RWPE1 (cell line): ENCODE data around the gene CACNA2D3.

ENCODE experiments used
- CTCF ChIA-PET: fragments of 350-600 bp; sonication (Branson Sonifier 250); formaldehyde crosslinking; extraction: SDS; loops from one replicate; lab custom pipeline; 2021; lab: Yijun Ruan, JAX
- POLR2A ChIA-PET: fragments of 400-600 bp; formaldehyde crosslinking; extraction: SDS; loops from one replicate; lab custom pipeline; 2020; ENCODE audit warnings: antibody characterized with exemption; ENCODE audit not compliant: low non-redundant PET; lab: Yijun Ruan, JAX
- DNase-seq: peaks from one replicate; pipeline ENCODE4 v3.0.0; 2012; ENCODE audit warnings: low spot score
- H3K27ac ChIP-seq: fragments of 450-650 bp; 2 replicates; pipeline ENCODE4 v1.5.1; 2017
- CTCF ChIP-seq: fragments of 450-650 bp; conservative IDR thresholded peaks from 2 replicates; pipeline ENCODE4 v1.5.1; 2017; ENCODE audit warnings: low read depth, mild to moderate bottlenecking

The CACNA2D3 gene

GRCh38 chr3:54873059-54874010 lies 751.0 kb downstream of the CACNA2D3 start:
- no peak for TF ChIP-seq CTCF
- H3K27ac ChIP-seq = no peak overlapping the region
- no peak for DNase-seq
- ChIA-PET CTCF (interaction anchor here (0.6 kb wide), 1 partner anchor 849 kb away, joined by 3 read pairs; no protein-coding TSS in a partner anchor), POLR2A (no interaction called here)

- POLR2A ChIA-PET = no interaction called here
- CTCF ChIA-PET = interaction anchor here (0.6 kb wide), 1 partner anchor 125 kb away, joined by 4 read pairs; no protein-coding TSS in a partner anchor
- H3K27ac ChIP-seq = no peak overlapping the region
- no peak for DNase-seq
- no peak for TF ChIP-seq CTCF
Measured at GRCh38 chr3:54874816-54875556, 752.6 kb downstream of the CACNA2D3 start.

GRCh38 chr3:54875596-54876268 lies 753.4 kb downstream of the CACNA2D3 start:
- CTCF ChIA-PET = no interaction called here
- DNase-seq = no peak
- POLR2A ChIA-PET = no interaction called here
- H3K27ac ChIP-seq = no peak overlapping the region
- no peak for TF ChIP-seq CTCF

- POLR2A ChIA-PET = no interaction called here
- no peak for TF ChIP-seq CTCF
- DNase-seq = no peak
- H3K27ac ChIP-seq = no peak overlapping the region
- CTCF ChIA-PET = no interaction called here
Measured at GRCh38 chr3:54876694-54877093, 754.3 kb downstream of the CACNA2D3 start.

GRCh38 chr3:54877730-54878129 lies 755.4 kb downstream of the CACNA2D3 start:
- no peak overlapping the region for H3K27ac ChIP-seq
- ChIA-PET CTCF (no interaction called here), POLR2A (no interaction called here)
- TF ChIP-seq CTCF = no peak
- no peak for DNase-seq

GRCh38 chr3:54878145-54878544 lies 755.8 kb downstream of the CACNA2D3 start:
- CTCF ChIA-PET = no interaction called here
- no peak overlapping the region for H3K27ac ChIP-seq
- TF ChIP-seq CTCF = no peak
- DNase-seq = no peak
- POLR2A ChIA-PET = no interaction called here
